H9 (cell line): Measurements from ENCODE around the gene MYRIP. TPM values are rescaled to one million over a fixed set of nuclear protein-coding genes. Genes with fewer than 3 reads are reported as not detected.

ENCODE experiments used
- DNase-seq: peaks from one replicate; pipeline ENCODE4 v3.0.0-alpha.2; 2017
- H2AFZ ChIP-seq: one replicate; pipeline ENCODE4 v1.6.1; 2013; ENCODE audit warnings: mild to moderate bottlenecking, low read length, control low read depth, moderate library complexity
- H2AK5ac ChIP-seq: 2 replicates; pipeline ENCODE4 v1.6.1; 2013; ENCODE audit warnings: low read length, control low read depth, mixed read lengths; ENCODE audit not compliant: insufficient read length
- H2BK120ac ChIP-seq: one replicate; pipeline ENCODE4 v1.6.1; 2013; ENCODE audit warnings: low read depth, mild to moderate bottlenecking, low read length, control low read depth, inconsistent platforms; ENCODE audit not compliant: poor library complexity, severe bottlenecking
- H2BK12ac ChIP-seq: 2 replicates; pipeline ENCODE4 v1.6.1; 2013; ENCODE audit warnings: low read length, control low read depth, mixed read lengths, low read depth; ENCODE audit not compliant: insufficient read length
- H2BK15ac ChIP-seq: 2 replicates; pipeline ENCODE4 v1.6.1; 2013; ENCODE audit warnings: low read depth, low read length, control low read depth
- H2BK20ac ChIP-seq: one replicate; pipeline ENCODE4 v1.6.1; 2013; ENCODE audit warnings: low read depth, mild to moderate bottlenecking, low read length, control low read depth, inconsistent platforms; ENCODE audit not compliant: poor library complexity, severe bottlenecking
- H2BK5ac ChIP-seq: 2 replicates; pipeline ENCODE4 v1.6.1; 2013; ENCODE audit warnings: low read length, control low read depth, mixed read lengths; ENCODE audit not compliant: insufficient read length
- H3K14ac ChIP-seq: 2 replicates; pipeline ENCODE4 v1.6.1; 2013; ENCODE audit warnings: low read length, control low read depth; ENCODE audit not compliant: insufficient read depth
- H3K18ac ChIP-seq: 2 replicates; pipeline ENCODE4 v1.6.1; 2013; ENCODE audit warnings: low read depth, mild to moderate bottlenecking, mixed read lengths, low read length, control low read depth; ENCODE audit not compliant: insufficient read length
- H3K23ac ChIP-seq: 2 replicates; pipeline ENCODE4 v1.6.1; 2013; ENCODE audit warnings: low read length, control low read depth, mixed read lengths, low read depth; ENCODE audit not compliant: insufficient read length
- H3K23me2 ChIP-seq: 2 replicates; pipeline ENCODE4 v1.6.1; 2013; ENCODE audit warnings: low read depth, mild to moderate bottlenecking, mixed read lengths, low read length, control low read depth; ENCODE audit not compliant: insufficient read length, poor library complexity, severe bottlenecking
- H3K27ac ChIP-seq: 2 replicates; pipeline ENCODE4 v1.5.1; 2013; ENCODE audit warnings: low read length, control low read depth, mixed read lengths, low read depth; ENCODE audit not compliant: insufficient read length
- H3K27me3 ChIP-seq: 2 replicates; pipeline ENCODE4 v1.6.1; 2013; ENCODE audit warnings: low read length, control low read depth, inconsistent platforms; ENCODE audit not compliant: insufficient read depth
- H3K4ac ChIP-seq: 2 replicates; pipeline ENCODE4 v1.6.1; 2013; ENCODE audit warnings: low read depth, mild to moderate bottlenecking, control low read depth, inconsistent platforms, low read length, moderate library complexity
- H3K4me1 ChIP-seq: 2 replicates; pipeline ENCODE4 v1.6.1; 2013; ENCODE audit warnings: low read length, control low read depth, inconsistent platforms; ENCODE audit not compliant: insufficient read depth
- H3K4me2 ChIP-seq: 2 replicates; pipeline ENCODE4 v1.6.1; 2013; ENCODE audit warnings: low read length, control low read depth, mixed read lengths; ENCODE audit not compliant: insufficient read length, insufficient read depth
- H3K56ac ChIP-seq: 2 replicates; pipeline ENCODE4 v1.6.1; 2013; ENCODE audit warnings: low read depth, mild to moderate bottlenecking, mixed read lengths, low read length, control low read depth; ENCODE audit not compliant: insufficient read length
- H3K79me1 ChIP-seq: 2 replicates; pipeline ENCODE4 v1.6.1; 2013; ENCODE audit warnings: low read depth, mild to moderate bottlenecking, moderate library complexity, low read length, control low read depth, inconsistent platforms; ENCODE audit not compliant: insufficient read depth, poor library complexity, severe bottlenecking
- H3K79me2 ChIP-seq: 2 replicates; pipeline ENCODE4 v1.6.1; 2013; ENCODE audit warnings: low read length, control low read depth, inconsistent platforms; ENCODE audit not compliant: insufficient read depth
- H3K9ac ChIP-seq: 2 replicates; pipeline ENCODE4 v1.6.1; 2013; ENCODE audit warnings: low read length, control low read depth, mixed read lengths; ENCODE audit not compliant: insufficient read length; ENCODE audit errors: extremely low read depth
- H3K9me3 ChIP-seq: one replicate; pipeline ENCODE4 v1.6.1; 2013; ENCODE audit warnings: low read depth, low read length, inconsistent platforms; ENCODE audit not compliant: control insufficient read depth
- H3T11ph ChIP-seq: one replicate; pipeline ENCODE4 v1.6.1; 2013; ENCODE audit warnings: mild to moderate bottlenecking, low read length, control low read depth, inconsistent platforms
- H4K20me1 ChIP-seq: one replicate; pipeline ENCODE4 v1.6.1; 2013; ENCODE audit not compliant: control insufficient read depth, insufficient read length, insufficient read depth
- H4K5ac ChIP-seq: 2 replicates; pipeline ENCODE4 v1.6.1; 2013; ENCODE audit warnings: low read depth, mild to moderate bottlenecking, mixed read lengths, low read length, control low read depth; ENCODE audit not compliant: insufficient read length
- H4K8ac ChIP-seq: replicated peaks from 2 replicates; pipeline ENCODE4 v1.6.1; 2013; ENCODE audit warnings: low read length, control low read depth, mixed read lengths, low read depth; ENCODE audit not compliant: insufficient read length
- H4K91ac ChIP-seq: 2 replicates; pipeline ENCODE4 v1.6.1; 2013; ENCODE audit warnings: low read depth, mild to moderate bottlenecking, moderate library complexity, mixed read lengths, low read length, control low read depth; ENCODE audit not compliant: insufficient read length
- H3K27ac Mint-ChIP-seq, 3 experiments: 2 replicates in 2 of 3; 3 replicates in 1 of 3; pipeline ENCODE4 v1.8.0; 2020 to 2021; ENCODE audit warnings: mixed read lengths in 3 of 3, mild to moderate bottlenecking in 1 of 3, moderate library complexity in 1 of 3
- H3K27me3 Mint-ChIP-seq: 2 replicates; pipeline ENCODE4 v1.8.0; 2021; ENCODE audit warnings: low read depth, mild to moderate bottlenecking, moderate library complexity, mixed read lengths
- H3K36me3 Mint-ChIP-seq, 3 experiments: 2 replicates in 2 of 3; 3 replicates in 1 of 3; pipeline ENCODE4 v1.8.0; 2020 to 2021; ENCODE audit warnings: low read depth in 3 of 3, mixed read lengths in 3 of 3; ENCODE audit not compliant: insufficient read depth in 1 of 3
- H3K4me1 Mint-ChIP-seq, 2 experiments: 2 replicates each; pipeline ENCODE4 v1.8.0; 2020; ENCODE audit warnings: mixed read lengths in 2 of 2
- H3K4me3 Mint-ChIP-seq, 2 experiments: 2 replicates in 1 of 2; 3 replicates in 1 of 2; pipeline ENCODE4 v1.8.0; 2020 to 2021; ENCODE audit warnings: mild to moderate bottlenecking in 2 of 2, mixed read lengths in 2 of 2, moderate library complexity in 1 of 2
- H3K9me3 Mint-ChIP-seq, 2 experiments: 2 replicates in 1 of 2; 3 replicates in 1 of 2; pipeline ENCODE4 v1.8.0; 2020; ENCODE audit warnings: mild to moderate bottlenecking in 2 of 2, mixed read lengths in 2 of 2, moderate library complexity in 1 of 2
- WGBS: extraction: QIAGEN DNeasy Blood & Tissue Kit; methylation state at CpG from one replicate; pipeline ENCODE4 v1.1.7; 2013; ENCODE audit warnings: missing lambda C conversion rate, low lambda C conversion rate, mixed read lengths; ENCODE audit not compliant: insufficient read length; ENCODE audit errors: extremely low coverage; 5-methylcytosine and 5-hydroxymethylcytosine counted together
- total RNA-seq: library from RNA; stranded (reverse); gene quantifications from 2 replicates; pipeline ENCODE4 v1.2.1, GENCODE V29; 2021
- TF ChIP-seq, protein P1 (sequence below): fragments of 200-600 bp; sonication (generic); conservative IDR thresholded peaks from 3 replicates; pipeline ENCODE4 v1.8.0; 2021; ENCODE audit warnings: antibody characterized with exemption, mild to moderate bottlenecking

MYRIP gene
- total RNA-seq, 1 experiment from 2014 or later = 1.8 TPM

DNA sequence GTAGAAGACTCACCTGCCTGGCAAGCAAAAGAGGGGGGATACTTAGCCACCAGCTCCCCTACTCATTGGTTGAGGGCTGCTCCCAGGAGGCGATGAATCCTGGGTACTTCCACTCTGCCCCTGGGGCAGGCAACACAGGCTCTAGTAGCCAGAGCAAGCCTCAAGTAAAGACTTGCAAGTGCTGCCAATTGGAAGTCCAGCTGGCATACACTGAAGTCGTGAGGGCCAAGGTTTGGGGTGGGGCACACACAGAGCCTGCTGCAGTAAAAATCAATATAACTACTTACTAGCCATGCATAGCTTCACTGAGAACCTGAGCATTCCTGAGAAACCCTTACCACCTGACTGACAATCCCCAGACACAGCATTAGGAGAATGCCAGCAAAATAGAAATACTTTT lies 377.1 kb downstream of the MYRIP start:
- no peaks in the 10 kb centered on the region for H3K9me3 Mint-ChIP-seq
- Histone ChIP-seq H3K9ac (no peak overlapping the region), H4K91ac (no peak overlapping the region), H4K20me1 (no peaks in the 10 kb centered on the region), H3K27ac (no peak overlapping the region), H3K79me2 (no peaks in the 10 kb centered on the region), H2BK20ac (no peak overlapping the region), H4K8ac (no peak overlapping the region), H3K79me1 (no peaks in the 10 kb centered on the region), H2AFZ (no peak overlapping the region), H2BK15ac (no peak overlapping the region), H2BK12ac (no peak overlapping the region), H4K5ac (no peak overlapping the region), H3K18ac (no peak overlapping the region), H3K9me3 (no peaks in the 10 kb centered on the region), H3K23me2 (no peaks in the 10 kb centered on the region), H3K14ac (no peak overlapping the region), H2BK5ac (no peak overlapping the region), H3K4ac (no peak overlapping the region), H2BK120ac (no peak overlapping the region), H3K27me3 (no peaks in the 10 kb centered on the region), H3K4me1 (no peaks in the 10 kb centered on the region), H3K4me2 (no peak overlapping the region), H3K56ac (no peak overlapping the region), H3T11ph (no peak overlapping the region), H3K23ac (no peak overlapping the region), H2AK5ac (no peak overlapping the region)
- H3K4me1 Mint-ChIP-seq = peaks cover 9 to 14% of the 10 kb centered on the region in 2 experiments
- no peak for DNase-seq
- H3K27ac Mint-ChIP-seq = no peak overlapping the region; a peak in 1 of 7 replicates
- no peak overlapping the region for H3K4me3 Mint-ChIP-seq
- no CpG with 5 or more reads among the region's 2 CpGs for WGBS
- TF ChIP-seq, protein P1, sequence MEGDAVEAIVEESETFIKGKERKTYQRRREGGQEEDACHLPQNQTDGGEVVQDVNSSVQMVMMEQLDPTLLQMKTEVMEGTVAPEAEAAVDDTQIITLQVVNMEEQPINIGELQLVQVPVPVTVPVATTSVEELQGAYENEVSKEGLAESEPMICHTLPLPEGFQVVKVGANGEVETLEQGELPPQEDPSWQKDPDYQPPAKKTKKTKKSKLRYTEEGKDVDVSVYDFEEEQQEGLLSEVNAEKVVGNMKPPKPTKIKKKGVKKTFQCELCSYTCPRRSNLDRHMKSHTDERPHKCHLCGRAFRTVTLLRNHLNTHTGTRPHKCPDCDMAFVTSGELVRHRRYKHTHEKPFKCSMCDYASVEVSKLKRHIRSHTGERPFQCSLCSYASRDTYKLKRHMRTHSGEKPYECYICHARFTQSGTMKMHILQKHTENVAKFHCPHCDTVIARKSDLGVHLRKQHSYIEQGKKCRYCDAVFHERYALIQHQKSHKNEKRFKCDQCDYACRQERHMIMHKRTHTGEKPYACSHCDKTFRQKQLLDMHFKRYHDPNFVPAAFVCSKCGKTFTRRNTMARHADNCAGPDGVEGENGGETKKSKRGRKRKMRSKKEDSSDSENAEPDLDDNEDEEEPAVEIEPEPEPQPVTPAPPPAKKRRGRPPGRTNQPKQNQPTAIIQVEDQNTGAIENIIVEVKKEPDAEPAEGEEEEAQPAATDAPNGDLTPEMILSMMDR = no peak
- H3K27me3 Mint-ChIP-seq = no peaks in the 10 kb centered on the region; the same call in none of the 2 replicates
- H3K36me3 Mint-ChIP-seq = no peaks in the 10 kb centered on the region
